Activated naive CD4-positive, alpha-beta T cell (primary cell): Measurements from ENCODE around the gene ERC1.

Experiments
- DNase-seq, 4 experiments: peaks; one replicate each; lab custom pipeline; 2025; lab: John Stamatoyannopoulos, UW

ERC1 gene

DNA sequence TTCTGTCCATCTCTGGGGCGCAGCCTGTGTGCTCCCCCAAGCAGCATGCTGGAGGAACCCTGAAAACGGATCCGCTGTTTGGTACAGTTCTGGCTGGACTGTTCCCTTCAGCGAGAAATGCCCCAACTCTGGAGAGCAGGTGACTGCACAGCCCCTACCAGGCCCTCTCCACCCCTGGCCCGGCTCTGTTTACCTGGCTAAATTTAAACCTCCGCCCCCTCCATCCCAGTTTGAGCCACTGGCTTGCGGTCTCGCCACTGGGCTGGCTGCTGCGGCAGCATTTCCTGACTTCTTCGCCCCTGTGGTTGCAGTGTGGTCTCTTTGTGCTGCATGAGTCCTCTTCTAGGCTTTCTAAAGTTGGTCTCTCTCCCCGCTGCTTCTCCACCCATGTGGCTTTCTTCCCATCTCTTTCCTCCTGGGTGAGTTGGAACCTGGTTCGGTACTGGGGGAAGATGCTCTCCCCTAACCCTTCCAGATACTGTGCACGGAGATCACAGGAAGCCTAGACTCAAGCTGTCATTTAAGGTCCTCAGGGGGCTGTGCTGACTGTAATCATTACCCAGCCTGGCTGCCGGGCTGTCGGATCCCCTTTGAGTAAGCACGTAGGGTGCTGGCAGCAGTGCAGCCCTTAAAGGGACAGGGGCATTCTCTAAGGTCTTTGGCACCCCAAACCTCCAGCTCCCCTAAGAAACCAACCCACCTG lies 542.7 kb downstream of the ERC1 start:
- DNase-seq = no peak

DNA sequence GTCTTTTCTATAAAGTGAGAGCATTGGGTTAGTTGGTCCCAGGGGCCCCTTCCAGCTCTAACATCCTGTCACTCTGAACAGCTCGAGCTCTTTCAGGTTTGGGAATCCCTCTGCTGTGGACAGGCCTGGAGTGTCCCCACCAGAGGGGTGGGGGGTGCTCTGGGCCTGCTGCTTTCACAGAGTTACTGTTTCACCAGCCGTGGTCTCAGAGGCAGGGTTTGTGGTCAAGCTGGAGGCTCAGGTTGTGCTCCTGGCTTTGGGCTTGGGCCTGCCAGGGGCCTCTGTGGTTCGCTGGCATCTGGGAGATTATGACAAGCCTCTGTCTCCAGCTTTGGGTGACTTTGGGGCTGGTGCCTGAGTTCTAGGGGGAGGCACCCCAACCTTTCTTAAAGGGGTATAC lies 543.7 kb downstream of the ERC1 start:
- no peak for DNase-seq

DNA sequence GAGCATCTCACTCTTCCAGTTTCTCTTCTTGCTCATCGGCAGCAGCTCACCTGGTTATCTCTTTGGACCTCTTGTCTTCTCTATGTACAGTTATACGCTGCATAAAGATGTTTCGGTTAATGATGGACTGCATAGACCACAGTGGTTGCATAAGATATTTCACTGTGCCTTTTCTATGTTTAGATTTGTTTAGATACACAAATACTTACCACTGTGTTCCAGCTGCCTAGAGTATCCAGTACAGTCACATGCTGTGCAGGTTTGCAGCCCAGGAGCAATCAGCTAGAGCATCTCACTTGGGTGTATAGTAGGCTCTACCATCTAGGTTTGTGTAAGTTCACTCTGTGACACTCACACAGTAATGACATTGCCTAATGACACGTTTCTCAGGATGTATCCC lies 545.8 kb downstream of the ERC1 start:
- no peak for DNase-seq

DNA sequence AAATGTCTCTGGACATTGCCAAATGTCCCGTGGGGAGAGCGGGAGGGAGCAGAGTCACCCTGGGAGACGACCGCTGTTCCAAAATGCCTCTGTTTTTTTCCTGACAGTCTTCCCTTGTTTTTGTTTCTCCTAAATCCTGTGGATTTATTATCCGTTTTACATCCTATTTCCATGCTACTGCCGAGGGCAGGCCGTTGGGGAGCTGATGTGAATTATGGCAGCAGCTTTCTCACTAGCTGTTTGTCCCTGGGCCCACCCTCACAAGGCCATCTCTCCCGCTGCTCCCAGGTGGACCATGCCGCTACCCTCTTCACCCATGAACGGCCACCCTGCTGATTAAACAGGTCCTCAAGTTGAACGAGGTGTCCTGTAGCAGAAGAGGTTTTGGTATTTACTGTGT lies 548.1 kb downstream of the ERC1 start:
- DNase-seq = no peak

DNA sequence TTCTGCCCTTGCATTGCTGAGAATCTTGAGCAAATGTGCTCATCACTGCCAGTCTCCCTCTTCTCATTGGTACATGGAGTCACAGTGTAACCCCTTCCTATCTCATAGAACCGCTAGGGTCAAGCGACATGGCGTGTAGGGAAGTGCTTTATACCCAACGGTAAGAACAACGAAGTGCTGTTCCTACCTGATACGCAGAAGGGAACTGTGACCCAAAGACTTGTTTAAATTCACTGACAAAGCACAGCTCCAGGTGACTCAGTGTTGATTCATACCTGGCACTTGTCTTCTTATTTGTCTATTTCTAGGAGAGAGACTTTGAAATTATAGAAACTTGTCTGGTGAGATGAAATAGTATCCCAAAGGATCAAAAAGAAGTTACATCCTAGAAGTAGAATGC lies 549.7 kb downstream of the ERC1 start:
- DNase-seq = no peak

DNA sequence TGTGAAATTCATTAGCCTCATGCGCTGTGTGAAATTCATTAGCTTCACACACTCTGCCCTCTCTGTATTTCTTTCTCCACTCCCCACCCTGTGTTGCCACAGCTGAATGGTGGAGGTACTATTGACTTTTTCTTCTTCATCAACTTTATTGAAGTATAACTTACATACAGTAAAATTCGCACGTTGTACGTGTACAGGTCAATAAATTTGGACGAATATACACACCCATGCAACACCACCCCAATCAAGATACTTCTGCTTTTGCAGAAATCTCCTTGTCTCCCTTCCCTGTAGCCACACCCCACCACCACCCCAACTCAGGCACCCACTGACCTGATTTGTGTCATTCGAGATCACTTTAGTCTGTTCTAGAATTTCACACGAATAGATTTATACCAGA lies 551.6 kb downstream of the ERC1 start:
- DNase-seq = no peak

DNA sequence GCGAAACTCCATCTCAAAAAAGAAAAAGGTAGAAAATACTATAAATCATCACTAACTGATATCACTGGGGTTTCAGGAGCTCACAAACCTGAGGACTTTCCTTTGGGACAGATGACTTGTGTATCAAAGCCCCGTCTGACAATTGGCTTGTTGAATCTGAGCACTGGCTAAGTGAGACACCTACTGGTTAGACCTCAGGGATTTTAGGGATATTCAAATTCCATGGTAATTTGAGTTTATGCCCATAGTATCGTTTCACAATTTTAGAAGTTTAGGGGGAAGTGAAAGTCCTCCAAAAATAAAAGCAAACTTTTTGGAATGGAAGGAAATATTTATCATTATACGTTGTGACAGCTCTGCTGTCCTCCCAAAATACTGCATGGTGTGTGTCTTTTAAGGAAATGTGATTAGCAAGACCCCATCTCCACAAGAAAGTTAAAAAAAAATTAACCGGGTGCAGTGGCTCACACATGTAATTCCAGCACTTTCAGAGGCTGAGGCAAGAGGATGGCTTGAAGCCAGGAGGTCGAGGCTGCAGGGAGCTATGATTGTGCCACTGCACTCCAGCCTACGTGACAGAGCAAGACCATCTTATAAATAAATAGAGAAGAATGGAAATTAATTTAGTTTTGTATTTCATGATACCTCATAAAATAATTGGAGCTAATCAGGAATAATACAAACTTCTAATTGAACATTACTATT lies 554.1 kb downstream of the ERC1 start:
- no peak for DNase-seq
